HG02759 (cell line): ENCODE data around the gene NFYA.
"Not testable (repeated sequence)": the region's sequence is repeated elsewhere in the genome, so short reads cannot be mapped to it uniquely, and the experiment has no call there.

Source experiments
- ATAC-seq: cut with Tn5 transposase; IDR thresholded peaks from one replicate; pipeline ENCODE4 v1.9.1; 2021; ENCODE audit warnings: mild to moderate bottlenecking, moderate library complexity; ENCODE audit not compliant: unreplicated experiment

NFYA gene

DNA sequence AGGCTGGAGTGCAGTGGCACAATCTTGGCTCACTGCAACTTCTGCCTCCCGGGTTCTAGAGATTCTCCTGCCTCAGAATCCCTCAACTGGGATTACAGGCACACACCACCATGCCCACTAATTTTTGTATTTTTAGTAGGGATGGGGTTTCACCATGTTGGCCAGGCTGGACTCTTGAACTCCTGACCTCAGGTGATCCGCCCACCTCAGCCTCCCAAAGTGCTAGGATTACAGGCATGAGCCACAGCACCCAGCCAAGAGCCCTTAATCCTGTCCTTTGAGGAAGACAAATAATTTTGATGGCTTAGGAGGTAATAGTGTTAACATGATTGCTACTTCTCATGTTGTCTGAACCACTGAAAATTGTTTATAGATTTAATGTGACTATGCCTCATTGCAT, 42.3 kb downstream of the NFYA start:
- ATAC-seq, result not testable (repeated sequence)

DNA sequence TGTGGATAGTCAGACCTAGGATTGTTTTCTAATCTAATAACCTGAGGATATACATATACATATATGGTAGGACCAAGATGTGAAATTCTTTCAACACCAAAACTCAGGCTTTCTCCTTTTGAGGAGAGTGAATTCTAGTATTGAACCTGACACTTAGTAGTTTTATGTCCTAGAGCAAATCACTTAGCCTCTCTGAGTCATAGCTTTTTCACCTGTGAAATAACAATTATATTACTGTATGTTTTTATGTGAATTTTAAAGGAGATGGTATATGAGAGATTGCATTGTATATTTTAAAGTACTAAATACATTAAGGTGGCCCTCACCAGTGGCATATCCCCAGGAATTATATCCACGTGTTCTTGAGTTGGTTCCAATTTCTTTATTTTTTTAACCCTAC, 46.7 kb downstream of the NFYA start:
- no peak for ATAC-seq

DNA sequence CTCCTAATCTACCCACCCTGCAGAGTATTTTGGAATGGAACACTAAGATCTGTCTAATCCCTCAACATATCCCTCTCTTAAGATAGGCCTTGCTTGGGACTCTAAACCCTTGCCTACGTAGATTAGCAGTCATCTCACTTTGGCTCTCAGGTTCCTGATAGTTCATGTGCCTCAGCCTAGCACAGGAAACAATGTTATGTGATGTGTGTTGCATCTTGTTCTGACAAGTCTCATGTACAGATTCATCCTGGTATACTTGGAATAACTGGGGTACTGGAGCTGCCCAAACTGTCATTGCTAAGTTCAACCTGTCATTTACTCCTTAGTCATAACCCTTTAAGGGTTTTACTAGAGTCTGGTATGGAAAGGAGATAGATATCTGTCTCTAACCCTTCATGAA, 47.3 kb downstream of the NFYA start:
- ATAC-seq, result no peak

DNA sequence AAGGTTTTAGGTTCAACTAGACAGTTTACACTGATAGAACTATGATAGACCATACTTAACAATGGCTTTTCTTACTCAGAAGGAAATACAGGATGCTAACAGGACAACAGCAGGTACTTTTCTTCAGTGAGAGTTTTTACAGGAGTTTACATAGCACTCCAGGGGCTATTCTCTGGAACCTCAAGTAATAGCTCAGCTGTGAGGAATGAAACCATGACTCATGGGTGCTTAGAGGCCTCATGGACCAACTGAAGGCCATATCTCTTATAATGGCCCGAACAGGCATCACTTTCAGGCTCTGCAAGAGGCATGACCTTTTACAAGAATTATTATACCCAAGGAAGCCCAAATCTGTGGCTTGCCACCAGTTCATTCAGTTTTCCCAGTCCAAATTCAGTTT, 49.6 kb downstream of the NFYA start:
- ATAC-seq, result no peak

DNA sequence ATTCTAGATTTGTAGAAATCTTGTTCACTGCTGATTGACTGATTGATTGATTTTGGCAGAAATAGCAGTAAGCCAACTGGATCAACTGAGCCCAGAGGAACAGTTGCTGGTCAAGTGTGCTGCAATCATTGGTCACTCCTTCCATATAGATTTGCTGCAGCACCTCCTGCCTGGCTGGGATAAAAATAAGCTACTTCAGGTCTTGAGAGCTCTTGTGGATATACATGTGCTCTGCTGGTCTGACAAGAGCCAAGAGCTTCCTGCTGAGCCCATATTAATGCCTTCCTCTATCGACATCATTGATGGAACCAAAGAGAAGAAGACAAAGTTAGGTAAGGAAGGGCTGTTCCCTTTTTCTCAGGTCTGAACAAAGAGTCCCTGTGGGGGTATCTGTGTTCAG, 50.1 kb downstream of the NFYA start:
- ATAC-seq, result no peak

DNA sequence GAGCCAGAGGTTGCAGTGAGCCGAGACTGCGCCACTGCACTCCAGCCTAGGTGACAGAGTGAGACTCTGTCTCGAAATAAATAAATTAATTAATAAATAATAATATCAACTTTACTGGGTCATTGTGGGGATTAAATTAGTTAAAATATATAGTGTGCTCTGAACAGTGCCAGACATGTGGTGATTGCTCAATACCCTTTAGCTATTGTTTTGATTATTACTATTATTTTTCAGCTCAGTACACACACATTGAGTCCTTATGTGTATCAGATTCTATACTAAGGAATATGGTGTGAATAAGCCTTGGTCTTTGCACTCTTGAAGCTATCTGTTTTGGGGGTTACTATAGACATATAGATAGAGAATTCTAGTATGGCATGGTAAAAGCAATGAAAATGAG, 52.5 kb downstream of the NFYA start:
- ATAC-seq, result no peak

DNA sequence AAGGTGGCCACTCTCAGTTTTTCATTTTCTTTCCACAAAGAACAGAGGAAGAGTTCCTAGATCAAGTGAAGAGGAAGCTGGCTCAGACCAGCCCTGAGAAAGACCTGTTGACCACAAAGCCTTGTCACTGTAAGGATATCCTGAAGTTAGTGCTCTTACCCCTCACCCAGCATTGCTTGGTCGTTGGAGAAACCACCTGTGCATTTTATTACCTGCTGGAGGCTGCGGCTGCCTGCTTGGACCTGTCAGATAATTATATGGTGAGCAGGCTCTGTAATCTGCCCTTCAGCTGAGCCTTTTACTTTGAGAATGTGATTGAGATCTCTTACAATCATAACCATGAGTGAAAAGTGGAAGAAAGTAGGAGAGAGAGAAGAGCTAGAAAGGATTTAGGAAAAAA, 59.5 kb downstream of the NFYA start:
- ATAC-seq, result no peak

DNA sequence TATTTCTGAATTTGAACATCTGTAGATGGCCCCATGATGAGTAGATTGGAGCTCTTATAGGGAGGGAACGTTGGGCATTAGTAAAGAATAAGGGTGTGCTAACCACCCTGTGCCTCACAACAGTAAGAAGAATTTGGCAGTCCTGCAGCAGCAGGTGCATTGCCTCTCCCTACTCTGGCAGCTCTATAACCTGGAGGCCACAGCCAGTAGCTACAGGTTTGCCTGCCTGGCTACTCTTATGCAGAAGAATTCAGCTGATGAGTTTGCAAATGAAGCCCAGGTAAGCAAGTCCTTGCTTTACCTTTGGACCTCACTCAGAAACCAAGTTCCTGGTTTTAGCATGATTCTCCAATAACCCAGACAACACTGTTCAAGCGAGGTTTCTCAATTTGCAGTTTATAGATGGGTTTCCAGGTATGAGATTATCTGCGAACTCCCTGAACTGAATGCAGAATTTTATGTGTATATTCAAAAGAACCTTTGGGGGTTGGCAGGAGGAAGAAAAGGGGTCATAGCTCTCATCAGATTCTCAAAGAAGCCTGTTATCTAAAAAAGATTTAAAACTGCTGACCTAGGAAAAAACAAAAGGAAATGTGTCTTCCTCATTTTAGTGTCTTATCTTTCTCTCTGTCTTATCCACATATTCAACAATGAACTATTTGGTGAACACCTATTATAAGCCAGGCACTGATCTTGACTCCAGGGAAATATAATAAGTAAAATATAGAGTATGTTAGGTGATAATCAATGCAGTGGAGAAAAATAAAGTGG, 62.5 kb downstream of the NFYA start:
- ATAC-seq, result no peak

DNA sequence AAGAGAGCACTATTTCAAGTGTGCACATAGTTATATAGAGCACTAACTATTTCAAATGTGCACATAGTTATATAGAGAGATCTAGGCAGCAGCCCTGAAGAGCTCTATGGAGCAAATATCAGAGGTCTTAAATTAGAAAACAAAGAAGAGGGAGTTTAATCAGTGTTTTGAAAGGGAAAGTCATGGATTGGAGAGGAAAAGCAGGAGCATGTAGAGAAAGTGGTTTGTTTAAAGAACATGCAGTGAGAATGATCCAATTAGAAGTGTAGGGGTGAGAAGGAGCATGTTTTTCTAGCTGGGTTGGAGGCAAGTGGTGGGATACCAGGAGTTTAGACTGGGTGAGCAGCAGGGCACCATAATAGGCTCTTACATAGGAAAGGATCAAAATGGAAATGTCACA, 64.1 kb downstream of the NFYA start:
- ATAC-seq, result no peak

DNA sequence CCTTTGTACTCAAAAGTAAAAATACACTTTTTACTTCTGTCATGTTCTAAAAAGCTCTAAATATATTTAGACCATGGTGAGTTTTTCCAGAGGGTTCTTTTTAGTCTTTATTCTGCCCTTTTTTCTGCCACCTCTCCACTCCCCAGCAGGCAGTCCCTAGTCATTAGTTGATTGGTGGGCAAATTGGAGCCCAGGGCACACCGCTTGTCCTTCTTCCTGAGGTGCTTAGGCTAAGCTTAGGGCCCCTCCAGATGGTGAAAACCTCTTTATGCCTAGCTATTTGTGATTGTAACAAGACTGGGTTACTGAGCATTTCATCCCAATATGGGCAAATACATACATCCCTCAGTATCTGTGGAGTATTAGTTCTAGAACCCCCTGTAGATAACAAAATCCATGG, 75.1 kb downstream of the NFYA start:
- ATAC-seq, result no peak
